Cardiac fibroblast (primary cell): ENCODE results near the gene EFCAB14.
A peak's percentile ranks its signal among the peaks of the same experiment; 100 is the strongest.
"Not testable (repeated sequence)": the region's sequence is repeated elsewhere in the genome, so short reads cannot be mapped to it uniquely, and the experiment has no call there.

Experiments
- DNase-seq, 2 donors: peaks; one replicate each; pipeline versions ENCODE4 v3.0.0 to v3.0.0-alpha.2; 2010; ENCODE audit warnings: low read depth in 2 of 2
- H3K4me3 ChIP-seq, 2 donors: replicated peaks in 1 of 2; 1 replicate in 1 of 2; 2 replicates in 1 of 2; pipeline ENCODE4 v1.5.1; 2011; ENCODE audit warnings: low read depth in 2 of 2, low read length in 2 of 2, mild to moderate bottlenecking in 2 of 2, moderate library complexity in 1 of 2
- TF ChIP-seq, protein P1 (sequence below): IDR thresholded peaks from one replicate; pipeline ENCODE4 v1.5.1; 2011; ENCODE audit warnings: low read depth, mild to moderate bottlenecking, low read length, inconsistent platforms

EFCAB14 gene

DNA sequence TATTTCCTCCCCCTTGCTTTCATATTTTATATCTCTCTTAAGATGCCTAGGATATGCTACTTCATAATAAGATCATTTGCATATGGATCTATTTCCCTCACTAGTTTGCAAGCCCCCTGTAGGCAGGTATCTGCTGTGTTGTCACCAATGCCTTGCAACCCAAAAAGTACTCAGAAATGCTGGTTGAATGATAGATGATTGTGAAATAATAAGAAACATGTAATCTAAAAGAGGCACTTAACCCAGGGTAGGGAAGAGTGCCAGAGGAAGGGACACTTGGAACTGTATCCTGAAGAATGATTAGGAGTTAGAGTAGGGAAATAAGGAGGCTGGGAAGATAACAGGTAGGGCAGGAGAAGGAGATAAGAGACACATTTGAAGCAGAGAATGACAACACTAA is 63.1 kb downstream of the EFCAB14 start:
- TF ChIP-seq, protein P1, sequence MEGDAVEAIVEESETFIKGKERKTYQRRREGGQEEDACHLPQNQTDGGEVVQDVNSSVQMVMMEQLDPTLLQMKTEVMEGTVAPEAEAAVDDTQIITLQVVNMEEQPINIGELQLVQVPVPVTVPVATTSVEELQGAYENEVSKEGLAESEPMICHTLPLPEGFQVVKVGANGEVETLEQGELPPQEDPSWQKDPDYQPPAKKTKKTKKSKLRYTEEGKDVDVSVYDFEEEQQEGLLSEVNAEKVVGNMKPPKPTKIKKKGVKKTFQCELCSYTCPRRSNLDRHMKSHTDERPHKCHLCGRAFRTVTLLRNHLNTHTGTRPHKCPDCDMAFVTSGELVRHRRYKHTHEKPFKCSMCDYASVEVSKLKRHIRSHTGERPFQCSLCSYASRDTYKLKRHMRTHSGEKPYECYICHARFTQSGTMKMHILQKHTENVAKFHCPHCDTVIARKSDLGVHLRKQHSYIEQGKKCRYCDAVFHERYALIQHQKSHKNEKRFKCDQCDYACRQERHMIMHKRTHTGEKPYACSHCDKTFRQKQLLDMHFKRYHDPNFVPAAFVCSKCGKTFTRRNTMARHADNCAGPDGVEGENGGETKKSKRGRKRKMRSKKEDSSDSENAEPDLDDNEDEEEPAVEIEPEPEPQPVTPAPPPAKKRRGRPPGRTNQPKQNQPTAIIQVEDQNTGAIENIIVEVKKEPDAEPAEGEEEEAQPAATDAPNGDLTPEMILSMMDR, result no peak
- H3K4me3 ChIP-seq, result no peak overlapping the region
- no peak for DNase-seq

DNA sequence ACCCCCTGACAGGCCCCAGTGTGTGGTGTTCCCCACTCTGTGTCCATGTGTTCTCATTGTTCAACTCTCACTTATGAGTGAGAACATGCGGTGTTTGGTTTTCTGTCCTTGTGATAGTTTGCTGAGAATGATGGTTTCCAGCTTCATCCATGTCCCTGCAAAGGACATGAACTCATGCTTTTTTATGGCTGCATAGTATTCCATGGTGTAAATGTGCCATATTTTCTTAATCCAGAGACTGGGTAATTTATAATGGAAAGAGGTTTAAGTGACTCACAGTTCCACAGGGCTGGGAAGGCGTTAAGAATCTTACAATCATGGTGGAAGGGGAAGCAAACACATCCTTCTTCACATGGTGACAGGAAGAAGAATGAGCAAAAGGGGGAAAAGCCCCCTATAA is 64.2 kb downstream of the EFCAB14 start:
- DNase-seq, H3K4me3 ChIP-seq: not testable (repeated sequence)

DNA sequence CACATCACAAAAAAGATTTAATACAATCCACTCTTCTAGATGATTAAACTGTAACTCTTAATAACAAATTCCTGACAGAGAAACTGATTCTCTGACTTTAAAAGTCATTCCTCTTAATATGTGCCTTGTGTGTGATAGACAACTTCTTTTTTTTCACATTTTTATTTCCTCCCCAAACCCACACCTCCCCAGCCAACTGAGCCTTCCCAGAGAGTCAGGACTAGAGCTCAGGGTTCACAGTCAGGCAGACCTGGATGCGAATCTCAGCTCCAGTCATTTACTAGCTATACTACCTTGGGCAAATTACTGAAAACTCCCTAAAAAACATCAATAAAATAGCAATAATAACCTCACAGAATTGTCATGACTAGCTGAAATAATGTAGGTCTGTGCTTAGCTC is 64.9 kb downstream of the EFCAB14 start:
- no peak overlapping the region for H3K4me3 ChIP-seq
- no peak for DNase-seq
- TF ChIP-seq, protein P1, result no peak

DNA sequence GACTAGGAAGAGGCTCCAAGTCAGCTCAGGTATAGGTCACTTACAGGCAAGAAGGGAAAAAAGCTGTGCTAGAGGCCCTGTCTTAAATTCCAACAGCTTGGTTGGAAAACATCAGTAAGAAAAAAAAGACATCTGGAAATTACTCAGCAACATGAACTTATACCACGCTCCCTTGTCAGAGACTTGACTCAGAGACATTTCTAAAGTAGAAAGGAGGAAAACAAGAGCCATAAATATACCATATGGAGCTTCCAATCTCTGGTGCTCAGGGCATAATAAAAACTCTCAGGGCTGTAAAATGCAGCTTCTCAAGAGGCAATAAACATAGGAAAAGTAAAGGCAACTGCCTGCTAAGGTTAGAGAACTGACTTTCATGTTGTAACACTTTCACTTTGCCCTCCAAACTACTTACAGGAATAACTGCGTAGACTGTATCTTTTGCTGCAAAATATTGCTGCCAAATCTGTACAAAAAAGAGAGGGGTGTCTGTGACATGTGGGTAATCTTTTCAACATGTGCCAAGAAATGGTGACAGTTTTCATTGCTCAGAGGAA is 65.4 kb downstream of the EFCAB14 start:
- no peak overlapping the region for H3K4me3 ChIP-seq
- TF ChIP-seq, protein P1, result no peak
- DNase-seq, result peak; percentile 12 to 39

DNA sequence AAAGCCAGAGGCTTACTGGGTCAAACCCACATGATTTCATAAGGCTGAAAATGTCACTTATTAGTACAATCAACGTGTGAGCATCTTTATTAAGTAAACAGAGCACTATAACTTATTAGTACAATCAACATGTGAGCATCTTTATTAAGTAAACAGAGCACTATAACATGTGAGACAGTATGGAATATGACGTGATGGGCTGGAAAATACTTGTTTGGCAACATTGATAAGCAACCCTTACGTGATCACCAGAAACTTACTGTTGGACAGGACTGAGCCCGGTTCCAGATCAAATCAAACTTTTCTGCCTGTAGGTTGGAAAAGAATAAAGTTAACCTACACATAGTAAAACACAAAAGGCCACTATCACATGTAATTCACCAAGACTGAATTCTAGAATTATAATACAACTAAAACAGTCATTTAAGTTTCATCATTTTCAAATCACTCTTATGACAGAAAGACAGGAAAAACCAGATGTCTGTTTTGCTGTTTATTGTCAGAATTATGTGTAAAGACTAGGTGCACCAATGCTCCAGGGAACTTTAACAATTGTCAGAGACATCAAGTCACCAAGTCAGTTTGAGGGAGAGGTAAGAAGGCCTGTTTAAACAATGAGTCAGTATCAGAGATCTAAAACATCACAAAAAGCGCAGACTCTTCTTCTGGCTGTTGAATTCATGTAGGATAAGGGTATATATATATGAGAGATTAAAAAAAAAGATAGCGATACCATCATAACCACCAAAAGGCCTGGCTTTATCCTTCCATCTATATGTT is 66.4 kb downstream of the EFCAB14 start:
- TF ChIP-seq, protein P1, result no peak
- H3K4me3 ChIP-seq, result no peak overlapping the region
- no peak for DNase-seq

DNA sequence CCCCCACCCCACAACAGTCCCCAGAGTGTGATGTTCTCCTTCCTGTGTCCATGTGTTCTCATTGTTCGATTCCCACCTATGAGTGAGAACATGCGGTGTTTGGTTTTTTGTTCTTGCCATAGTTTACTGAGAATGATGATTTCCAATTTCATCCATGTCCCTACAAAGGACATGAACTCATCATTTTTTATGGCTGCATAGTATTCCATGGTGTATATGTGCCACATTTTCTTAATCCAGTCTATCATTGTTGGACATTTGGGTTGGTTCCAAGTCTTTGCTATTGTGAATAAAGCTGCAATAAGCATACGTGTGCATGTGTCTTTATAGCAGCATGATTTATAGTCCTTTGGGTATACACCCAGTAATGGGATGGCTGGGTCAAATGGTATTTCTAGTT is 67.8 kb downstream of the EFCAB14 start:
- DNase-seq, H3K4me3 ChIP-seq: not testable (repeated sequence)

DNA sequence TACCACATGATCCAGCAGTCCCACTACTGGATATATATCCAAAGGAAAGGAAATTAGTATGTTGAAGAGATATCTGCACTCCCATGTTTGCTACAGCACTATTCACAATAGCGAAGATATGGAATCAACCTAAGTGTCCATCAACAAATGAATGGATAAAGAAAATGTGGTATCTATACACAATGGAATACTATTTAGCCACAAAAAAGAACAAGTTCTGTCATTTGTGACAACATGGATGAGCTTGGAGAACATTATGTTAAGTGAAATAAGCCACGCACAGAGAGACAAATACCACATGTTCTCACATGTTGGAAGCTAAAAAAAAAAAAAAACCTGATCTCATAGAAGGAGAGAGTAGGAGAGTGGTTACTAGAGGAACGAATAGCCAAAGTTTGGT is 68.4 kb downstream of the EFCAB14 start:
- TF ChIP-seq, protein P1, result no peak
- no peak for DNase-seq
- H3K4me3 ChIP-seq, result no peak overlapping the region

DNA sequence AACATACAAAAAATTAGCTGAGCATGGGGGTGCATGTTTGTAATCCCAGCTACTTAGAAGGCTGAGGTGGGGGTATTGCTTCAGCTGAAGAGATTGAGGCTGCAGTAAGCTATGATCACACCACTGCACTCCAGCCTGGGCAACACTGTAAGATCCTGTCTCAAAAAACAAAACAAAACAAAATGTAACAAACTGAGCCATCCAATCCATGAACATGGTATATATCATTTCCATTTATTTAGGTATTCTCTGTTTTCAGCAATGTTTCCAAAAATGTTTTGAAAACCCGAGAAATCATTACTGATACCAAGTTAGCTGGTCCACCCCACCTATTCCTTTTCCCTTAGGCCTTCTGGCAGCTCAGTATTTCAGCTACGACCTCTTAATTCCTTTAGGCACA is 69.2 kb downstream of the EFCAB14 start:
- DNase-seq, result no peak
- TF ChIP-seq, protein P1, result no peak
- H3K4me3 ChIP-seq, result no peak overlapping the region
